ENCODE data around the gene UQCC2.

Gene UQCC2

DNA sequence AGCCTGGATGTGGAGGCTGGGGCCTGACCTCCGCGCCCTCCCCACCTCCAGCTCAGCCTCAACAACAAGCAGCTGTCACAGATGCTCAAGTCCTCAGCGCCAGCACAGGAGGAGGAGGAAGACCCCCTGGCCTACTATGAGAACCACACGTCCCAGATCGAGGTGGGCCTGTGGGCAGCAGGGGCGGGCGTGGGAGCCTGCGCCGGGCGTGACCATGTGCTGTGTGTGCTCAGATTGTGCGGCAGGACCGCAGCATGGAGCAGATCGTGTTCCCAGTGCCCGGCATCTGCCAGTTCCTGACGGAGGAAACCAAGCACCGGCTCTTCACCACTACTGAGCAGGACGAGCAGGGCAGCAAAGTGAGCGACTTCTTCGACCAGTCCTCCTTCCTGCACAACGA is 23.5 kb downstream of the UQCC2 start:
- TF ChIP-seq, protein P1, sequence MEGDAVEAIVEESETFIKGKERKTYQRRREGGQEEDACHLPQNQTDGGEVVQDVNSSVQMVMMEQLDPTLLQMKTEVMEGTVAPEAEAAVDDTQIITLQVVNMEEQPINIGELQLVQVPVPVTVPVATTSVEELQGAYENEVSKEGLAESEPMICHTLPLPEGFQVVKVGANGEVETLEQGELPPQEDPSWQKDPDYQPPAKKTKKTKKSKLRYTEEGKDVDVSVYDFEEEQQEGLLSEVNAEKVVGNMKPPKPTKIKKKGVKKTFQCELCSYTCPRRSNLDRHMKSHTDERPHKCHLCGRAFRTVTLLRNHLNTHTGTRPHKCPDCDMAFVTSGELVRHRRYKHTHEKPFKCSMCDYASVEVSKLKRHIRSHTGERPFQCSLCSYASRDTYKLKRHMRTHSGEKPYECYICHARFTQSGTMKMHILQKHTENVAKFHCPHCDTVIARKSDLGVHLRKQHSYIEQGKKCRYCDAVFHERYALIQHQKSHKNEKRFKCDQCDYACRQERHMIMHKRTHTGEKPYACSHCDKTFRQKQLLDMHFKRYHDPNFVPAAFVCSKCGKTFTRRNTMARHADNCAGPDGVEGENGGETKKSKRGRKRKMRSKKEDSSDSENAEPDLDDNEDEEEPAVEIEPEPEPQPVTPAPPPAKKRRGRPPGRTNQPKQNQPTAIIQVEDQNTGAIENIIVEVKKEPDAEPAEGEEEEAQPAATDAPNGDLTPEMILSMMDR (IDR thresholded peaks at IDR 0.05; ENCODE audit: insufficient read depth, low read depth, low read length, missing control alignments), result no peak
- no peak overlapping the region for H3K4me3 ChIP-seq (ENCODE audit: low read depth, low read length)
- DNase-seq (ENCODE audit: low read depth), result no peak

DNA sequence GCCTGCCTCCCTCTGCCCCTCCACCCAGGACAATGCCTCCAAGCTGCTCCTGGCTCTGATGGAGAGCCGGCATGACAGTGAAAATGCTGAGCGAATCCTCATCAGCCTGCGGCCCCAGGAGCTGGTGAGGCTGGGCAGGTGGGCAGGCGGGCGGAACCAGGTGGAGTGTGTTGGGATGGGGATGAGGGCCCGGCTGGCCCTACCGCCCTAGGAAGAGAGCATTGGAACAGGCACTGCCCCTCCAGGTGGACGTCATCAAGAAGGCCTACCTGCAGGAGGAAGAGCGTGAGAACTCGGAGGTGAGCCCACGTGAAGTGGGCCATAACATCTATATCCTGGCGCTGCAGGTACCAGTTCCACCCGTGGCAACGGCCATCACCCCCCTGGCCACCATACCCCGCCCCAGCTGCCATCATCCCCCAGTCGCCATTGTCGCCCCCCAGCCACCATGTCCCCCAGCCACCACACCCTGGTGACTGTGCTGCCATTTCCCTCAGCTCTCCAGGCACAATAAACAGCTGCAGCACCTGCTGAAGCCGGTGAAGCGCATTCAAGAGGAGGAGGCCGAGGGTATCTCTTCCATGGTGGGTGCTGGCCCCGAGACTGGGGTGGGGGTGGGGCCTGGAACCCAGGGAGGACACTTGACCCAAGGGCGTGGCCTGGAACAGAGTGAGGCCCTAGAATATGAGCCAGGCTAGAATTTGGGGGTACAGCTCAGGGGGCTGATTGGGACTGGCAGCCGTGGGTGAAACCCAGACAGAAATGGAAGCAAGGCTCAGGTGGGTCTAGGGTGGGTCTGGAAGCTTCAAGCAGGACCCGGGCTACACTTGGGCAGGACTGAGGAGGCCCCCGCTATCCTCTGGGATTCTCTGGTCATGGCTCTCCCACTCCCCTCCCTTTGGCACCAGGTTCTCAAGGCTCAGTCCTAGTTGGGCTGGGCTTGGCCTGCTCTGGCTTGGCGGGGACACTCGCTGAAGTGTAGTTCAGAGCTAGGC is 24.2 kb downstream of the UQCC2 start:
- TF ChIP-seq, protein P1 (IDR thresholded peaks at IDR 0.05; ENCODE audit: insufficient read depth, low read depth, low read length, missing control alignments), result no peak
- DNase-seq (ENCODE audit: low read depth), result no peak

DNA sequence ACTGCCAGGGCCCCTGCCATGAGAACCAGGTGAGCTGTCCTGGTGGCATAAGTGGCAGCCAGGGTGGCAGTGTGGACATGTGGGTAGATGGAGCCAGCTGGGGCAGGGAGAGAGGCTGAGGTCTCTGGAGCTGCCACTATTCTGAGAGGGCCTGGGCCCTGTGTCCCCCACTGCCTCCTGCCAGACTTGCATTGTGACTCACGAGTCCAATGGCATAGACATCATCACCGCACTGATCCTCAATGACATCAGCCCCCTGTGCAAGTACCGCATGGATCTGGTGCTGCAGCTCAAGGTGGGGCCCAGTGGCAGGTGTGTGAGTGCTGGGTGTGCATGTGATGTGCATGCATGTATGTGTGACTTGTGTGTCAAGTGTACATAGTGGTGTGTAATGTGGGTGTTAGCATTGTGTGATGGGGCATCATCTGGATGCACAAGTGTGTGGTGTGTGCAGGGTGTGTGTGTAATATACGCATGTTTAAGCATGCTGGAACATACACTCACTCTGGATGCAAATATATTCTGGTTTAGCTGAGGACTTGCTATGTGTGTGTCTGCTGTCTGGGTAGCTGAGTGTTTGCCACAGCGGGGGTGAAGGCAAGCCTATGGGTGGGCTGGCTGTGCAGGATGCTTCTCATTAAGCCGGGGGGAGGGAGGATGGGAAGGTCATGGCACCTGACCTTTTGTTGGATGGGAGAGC is 25.1 kb downstream of the UQCC2 start:
- DNase-seq (ENCODE audit: low read depth), result no peak
- TF ChIP-seq, protein P1 (IDR thresholded peaks at IDR 0.05; ENCODE audit: insufficient read depth, low read depth, low read length, missing control alignments), result no peak
- no peak overlapping the region for H3K4me3 ChIP-seq (ENCODE audit: low read depth, low read length)

More for the DNA sequence above, 24.2 kb downstream of the UQCC2 start:
- H3K4me3 ChIP-seq (ENCODE audit: low read depth, low read length), result no peak overlapping the region

DNA sequence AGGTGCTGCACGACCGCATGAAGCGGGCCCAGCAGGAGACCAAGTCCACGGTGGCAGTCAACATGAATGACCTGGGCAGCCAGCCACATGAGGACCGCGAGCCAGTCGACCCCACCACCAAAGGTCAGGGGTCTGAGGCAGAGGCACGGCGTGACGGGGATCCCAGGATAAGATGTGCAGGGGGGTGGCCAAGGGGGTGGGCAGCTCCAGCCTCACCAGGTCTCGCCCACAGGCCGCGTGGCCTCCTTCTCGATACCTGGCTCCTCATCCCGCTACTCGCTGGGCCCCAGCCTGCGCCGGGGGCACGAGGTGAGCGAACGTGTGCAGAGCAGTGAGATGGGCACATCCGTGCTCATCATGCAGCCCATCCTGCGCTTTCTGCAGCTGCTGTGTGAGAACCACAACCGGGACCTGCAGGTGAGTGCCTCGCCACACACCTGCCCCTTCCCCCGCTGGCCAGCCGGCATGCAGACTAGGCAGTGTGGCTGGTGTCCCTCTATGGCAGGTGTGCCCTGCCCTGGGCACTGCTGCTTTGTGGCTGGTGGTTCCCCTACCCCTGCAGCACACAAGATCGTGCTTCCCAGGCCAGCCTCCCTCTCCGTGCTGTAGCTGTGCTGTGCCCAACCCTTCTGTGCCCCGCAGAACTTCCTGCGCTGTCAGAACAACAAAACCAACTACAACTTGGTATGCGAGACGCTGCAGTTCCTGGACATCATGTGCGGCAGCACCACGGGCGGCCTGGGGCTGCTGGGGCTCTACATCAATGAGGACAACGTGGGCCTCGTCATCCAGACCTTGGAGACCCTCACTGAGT is 25.9 kb downstream of the UQCC2 start:
- TF ChIP-seq, protein P1 (IDR thresholded peaks at IDR 0.05; ENCODE audit: insufficient read depth, low read depth, low read length, missing control alignments), result no peak
- no peak overlapping the region for H3K4me3 ChIP-seq (ENCODE audit: low read depth, low read length)
- no peak for DNase-seq (ENCODE audit: low read depth)

DNA sequence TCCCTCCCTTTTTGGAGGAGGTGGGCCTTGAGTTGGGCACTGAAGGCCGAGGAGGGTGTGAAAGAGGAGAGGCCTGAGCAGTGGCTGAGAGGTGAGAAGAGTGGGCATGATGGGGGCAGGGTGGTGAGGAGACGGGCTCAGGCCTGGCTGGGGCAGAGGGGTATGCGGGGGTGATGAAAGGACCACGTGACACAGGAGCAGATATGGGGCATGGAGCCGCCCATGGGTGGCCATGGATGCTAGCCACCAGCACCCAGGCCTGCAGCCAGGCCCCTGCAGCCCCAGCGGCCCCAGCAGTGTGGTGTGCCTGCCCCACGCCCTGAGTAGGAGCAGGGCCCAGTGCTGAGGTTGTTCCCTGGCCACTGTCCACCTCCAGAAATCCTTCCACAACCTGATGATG is 26.5 kb downstream of the UQCC2 start:
- no peak for DNase-seq (ENCODE audit: low read depth)
- TF ChIP-seq, protein P1 (IDR thresholded peaks at IDR 0.05; ENCODE audit: insufficient read depth, low read depth, low read length, missing control alignments), result no peak
- no peak overlapping the region for H3K4me3 ChIP-seq (ENCODE audit: low read depth, low read length)

DNA sequence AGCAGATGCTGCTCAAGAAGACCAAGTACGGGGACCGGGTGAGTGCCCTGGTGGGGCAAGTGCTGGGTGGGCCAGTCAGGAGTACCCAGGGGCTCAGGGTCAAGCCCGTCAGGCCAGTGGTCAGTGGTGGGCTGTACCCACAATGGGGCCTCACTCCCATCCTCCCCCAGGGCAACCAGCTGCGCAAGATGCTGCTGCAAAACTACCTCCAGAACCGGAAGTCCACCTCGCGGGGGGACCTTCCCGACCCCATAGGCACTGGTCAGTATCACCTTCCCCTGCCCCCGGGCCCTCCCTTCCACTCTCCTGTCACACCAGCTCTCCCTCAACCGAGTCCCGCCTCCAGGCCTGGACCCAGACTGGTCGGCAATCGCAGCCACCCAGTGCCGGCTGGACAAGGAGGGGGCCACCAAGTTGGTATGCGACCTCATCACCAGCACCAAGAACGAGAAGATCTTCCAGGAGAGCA is 27.0 kb downstream of the UQCC2 start:
- DNase-seq (ENCODE audit: low read depth), result no peak
- H3K4me3 ChIP-seq (ENCODE audit: low read depth, low read length), result no peak overlapping the region
- TF ChIP-seq, protein P1 (IDR thresholded peaks at IDR 0.05; ENCODE audit: insufficient read depth, low read depth, low read length, missing control alignments), result no peak

Measured in GM12865 (cell line).